Adrenal gland (tissue), 12 donors: ENCODE results near the gene EPB41L1. TPM values are rescaled to one million over a fixed set of nuclear protein-coding genes. Genes with fewer than 3 reads are reported as not detected.
A peak's percentile ranks its signal among the peaks of the same experiment; 100 is the strongest.

Experiments used
- DNase-seq, 7 donors: peaks; one replicate each; pipeline ENCODE4 v3.0.0-alpha.2; 2019 to 2020
- H3K27ac ChIP-seq, 5 donors: fragments of 200-600 bp; sonication (generic) in 4 of 5; 1 replicate in 3 of 5; 2 replicates in 2 of 5; pipeline versions ENCODE4 v1.5.1 to v1.8.0; 2016 to 2020; ENCODE audit warnings: mild to moderate bottlenecking in 1 of 5
- H3K27me3 ChIP-seq: fragments of 200-600 bp; 2 replicates; pipeline ENCODE4 v1.8.0; 2021
- H3K36me3 ChIP-seq, 2 donors: fragments of 200-600 bp; replicated peaks in 1 of 2; 1 replicate in 1 of 2; 2 replicates in 1 of 2; pipeline versions ENCODE4 v1.5.1 to v1.8.0; 2018 to 2022
- H3K4me1 ChIP-seq, 2 donors: fragments of 200-600 bp; replicated peaks in 1 of 2; 1 replicate in 1 of 2; 2 replicates in 1 of 2; pipeline versions ENCODE4 v1.5.1 to v1.8.0; 2018 to 2021
- H3K4me3 ChIP-seq, 4 donors: fragments of 200-600 bp; sonication (generic) in 3 of 4; one replicate each; pipeline ENCODE4 v1.5.1; 2016 to 2018
- H3K9me3 ChIP-seq, 3 donors: fragments of 200-600 bp; sonication (generic) in 1 of 3; replicated peaks in 1 of 3; 1 replicate in 2 of 3; 2 replicates in 1 of 3; pipeline versions ENCODE4 v1.5.1 to v1.8.0; 2016 to 2021
- CTCF ChIP-seq, 6 experiments: fragments of 450-650 bp in 4 of 6; fragments of 200-600 bp in 2 of 6; sonication (generic) in 1 of 6; IDR thresholded peaks; 1 replicate in 5 of 6; 2 replicates in 1 of 6; pipeline versions ENCODE4 v1.5.1 to v1.8.0; 2016 to 2021; ENCODE audit warnings: antibody characterized with exemption in 6 of 6, mild to moderate bottlenecking in 2 of 6, moderate library complexity in 1 of 6
- POLR2A ChIP-seq, 2 donors: fragments of 450-650 bp; IDR thresholded peaks; one replicate each; pipeline ENCODE4 v1.6.1; 2017; ENCODE audit warnings: antibody characterized with exemption in 2 of 2, mild to moderate bottlenecking in 2 of 2, moderate library complexity in 1 of 2
- WGBS, 4 donors: extraction: QIAGEN DNeasy Blood & Tissue Kit in 2 of 4; methylation state at CpG; one replicate each; pipeline versions ENCODE4 v1.1.5 to v1.1.7; 2013 to 2017; 5-methylcytosine and 5-hydroxymethylcytosine counted together
- intact Hi-C, 2 donors: fragments of 100-400 bp; cut with DNase I; formaldehyde crosslinking; loops; one replicate each; pipeline versions ENCODE4 v1.14.1 to v1.15.0; 2022 to 2023
- polyA plus RNA-seq, 3 donors: library from polyadenylated mRNA; stranded (reverse); fragments of 200-250 nt in 2 of 3; fragments of 350-450 nt in 1 of 3; fragmentation: Illumina TruSeq in 1 of 3; extraction: RNeasy Lipid Tissue Mini Kit (QIAGEN cat#74804) in 1 of 3; gene quantifications; one replicate each; pipeline ENCODE4 v1.2.3, GENCODE V29; 2013 to 2014
- total RNA-seq, 9 donors: library from RNA; depleted of rRNA in 4 of 9; stranded (reverse); fragments of >200 nt in 4 of 9; fragments of 120-200 nt in 1 of 9; fragmentation: NEBNext Ultra II Directional in 1 of 9; extraction: Animal tissue kit (Norgen Biotek cat#: 25700) in 1 of 9; gene quantifications; one replicate each; pipeline versions ENCODE4 v1.1.0 to v1.2.4, GENCODE V29; 2013 to 2023
- donor health status: healthy with polysubstance abuse.
- donor health status: Bipolar disorder and iron deficiency.
- donor health status: DM: yes; HTN: yes; CAD: no.
- donor health status: DM: no; HTN: no; CAD: no.
- donor health status: DM: no; HTN: no; CAD: no.
- donor health status: DM: yes; HTN: yes; CAD: no.

The EPB41L1 gene
- total and polyA plus RNA-seq, 12 donors, result 29.8 to 1,154 (median 164) TPM

- 77 to 84% (median 82%) methylated on average over 7 of the region's 7 CpGs for WGBS, 4 donors
- TF ChIP-seq CTCF (IDR thresholded peaks at IDR 0.05), result no peak
- no peak for TF ChIP-seq POLR2A (IDR thresholded peaks at IDR 0.05)
- intact Hi-C loops, result no loop called here
- no peaks in the 10 kb centered on the region for H3K9me3 ChIP-seq
- no peak for DNase-seq
- no peaks in the 10 kb centered on the region for H3K4me1 ChIP-seq
- no peaks in the 10 kb centered on the region for H3K27me3 ChIP-seq
- no peak overlapping the region for H3K4me3 ChIP-seq
- no peak overlapping the region for H3K27ac ChIP-seq
- H3K36me3 ChIP-seq, result no peaks in the 10 kb centered on the region
Measured at GRCh38 chr20:36122931-36123288, 31.6 kb upstream of the EPB41L1 start.

- Histone ChIP-seq H3K4me3 (no peak overlapping the region), H3K36me3 (no peaks in the 10 kb centered on the region), H3K4me1 (peaks cover 0 to 9% of the 10 kb centered on the region in 2 donors), H3K27me3 (no peaks in the 10 kb centered on the region), H3K27ac (no peak overlapping the region), H3K9me3 (no peaks in the 10 kb centered on the region)
- no peak for TF ChIP-seq POLR2A (IDR thresholded peaks at IDR 0.05)
- no peak for TF ChIP-seq CTCF (IDR thresholded peaks at IDR 0.05)
- intact Hi-C loops, result no loop called here
- WGBS, 4 donors, result 69 to 82% (median 75%) methylated on average over 3 of the region's 3 CpGs
- DNase-seq, result no peak
Measured at GRCh38 chr20:36125097-36125496, 29.4 kb upstream of the EPB41L1 start.

DNA sequence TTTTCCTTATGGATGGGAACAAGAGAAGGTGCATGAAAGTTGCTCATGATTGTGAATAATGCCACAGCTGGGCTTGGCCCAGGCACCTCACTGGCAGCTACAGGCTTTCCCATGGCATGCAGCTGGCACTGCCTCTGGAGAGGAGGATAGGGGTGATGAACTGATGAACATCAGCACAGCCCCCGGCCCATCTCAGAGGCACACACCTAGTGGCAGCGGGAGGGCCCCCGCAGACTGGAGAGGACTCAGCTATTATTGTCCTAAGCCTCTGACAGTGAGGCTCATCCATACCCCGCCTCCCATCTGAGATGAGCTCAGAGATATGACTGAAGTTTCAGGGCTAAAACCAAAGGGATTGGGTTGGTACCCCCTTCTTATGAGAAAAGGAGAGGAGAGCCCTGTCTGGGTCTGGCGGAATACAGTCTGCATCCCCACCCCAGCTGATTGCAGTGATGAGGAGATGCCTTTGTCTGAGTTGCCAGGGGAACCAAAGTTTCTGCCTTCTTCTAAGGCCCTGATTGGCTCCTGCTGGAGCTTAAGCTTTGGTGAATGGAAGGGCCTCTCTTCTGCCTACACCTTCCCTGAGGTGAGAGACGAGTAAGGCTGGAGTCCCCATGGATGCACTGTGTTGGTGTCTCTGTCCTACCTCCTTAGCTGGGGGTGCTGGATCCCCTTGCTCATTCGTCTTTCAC, 27.6 kb upstream of the EPB41L1 start:
- Histone ChIP-seq H3K27me3 (no peaks in the 10 kb centered on the region), H3K9me3 (no peaks in the 10 kb centered on the region), H3K4me3 (no peak overlapping the region), H3K36me3 (no peaks in the 10 kb centered on the region), H3K27ac (no peak overlapping the region), H3K4me1 (peaks cover 0 to 9% of the 10 kb centered on the region in 2 donors)
- no peak for TF ChIP-seq POLR2A (IDR thresholded peaks at IDR 0.05)
- TF ChIP-seq CTCF (IDR thresholded peaks at IDR 0.05), result no peak
- no peak for DNase-seq
- intact Hi-C loops, result no loop called here
- 92 to 97% (median 94%) methylated on average over 4 to 7 of the region's 7 CpGs for WGBS, 4 donors

DNA sequence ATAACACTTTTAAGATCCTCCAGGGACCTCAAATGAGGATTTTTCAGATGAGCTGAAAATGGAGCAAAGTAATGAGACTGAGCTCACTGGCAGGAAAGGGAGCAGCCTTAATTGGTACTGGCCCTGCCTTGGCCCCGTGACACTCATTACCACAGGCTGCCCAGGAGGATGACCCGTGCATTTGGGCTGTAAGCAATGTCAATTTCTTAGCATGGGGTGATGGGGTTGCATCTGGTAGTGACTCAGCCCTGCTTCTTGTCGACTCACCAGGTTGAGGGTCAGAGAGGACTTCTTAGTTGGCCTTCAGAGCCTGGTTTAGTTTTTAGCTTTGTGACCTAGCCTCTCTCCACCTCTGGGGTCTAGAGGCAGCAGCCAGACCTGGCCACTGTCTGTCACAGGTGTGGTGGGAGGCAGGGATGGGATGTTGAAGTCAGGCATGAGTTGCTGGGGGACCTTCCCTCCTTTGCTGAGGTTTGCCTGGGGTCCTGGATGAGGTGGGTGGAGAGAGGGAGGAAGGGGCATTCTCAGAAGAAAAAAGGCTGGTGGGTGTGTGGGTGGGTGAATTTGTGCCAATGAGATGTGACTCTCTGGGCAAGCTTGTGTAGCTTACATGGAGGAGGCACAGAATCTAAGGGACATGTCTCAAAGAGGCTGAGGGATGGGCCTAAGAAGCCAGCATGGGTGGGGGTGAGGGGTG, 25.9 kb upstream of the EPB41L1 start:
- TF ChIP-seq CTCF (IDR thresholded peaks at IDR 0.05) (no peak), POLR2A (IDR thresholded peaks at IDR 0.05) (no peak)
- intact Hi-C loops, result no loop called here
- H3K4me1 ChIP-seq, result peaks cover 0 to 9% of the 10 kb centered on the region in 2 donors
- H3K36me3 ChIP-seq, result no peaks in the 10 kb centered on the region
- H3K9me3 ChIP-seq, result no peaks in the 10 kb centered on the region
- H3K27me3 ChIP-seq, result no peaks in the 10 kb centered on the region
- peak in 6 of 7 donors; percentile 39 to 80 (median 62) for DNase-seq
- H3K27ac ChIP-seq, result peak overlapping the region in 2 of 5 donors; percentile 59 to 80
- H3K4me3 ChIP-seq, result no peak overlapping the region
- WGBS, 4 donors, result 21 to 35% (median 27%) methylated on average over 3 of the region's 3 CpGs
